Mucosa of rectum (tissue), 2 donors: ENCODE data around the gene TANGO6.

ENCODE experiments used
- H3K27ac ChIP-seq, 2 donors: one replicate each; pipeline ENCODE4 v1.7.0; 2013; ENCODE audit warnings: inconsistent platforms in 2 of 2, low read depth in 2 of 2, low read length in 2 of 2
- H3K27me3 ChIP-seq, 2 donors: one replicate each; pipeline ENCODE4 v1.7.0; 2013; ENCODE audit warnings: low read length in 2 of 2; ENCODE audit not compliant: control insufficient read depth in 2 of 2, insufficient read depth in 2 of 2
- H3K36me3 ChIP-seq, 2 donors: one replicate each; pipeline ENCODE4 v1.7.0; 2013; ENCODE audit warnings: low read length in 2 of 2; ENCODE audit not compliant: control insufficient read depth in 2 of 2, insufficient read depth in 2 of 2
- H3K4me1 ChIP-seq, 2 donors: one replicate each; pipeline ENCODE4 v1.7.0; 2013; ENCODE audit warnings: low read length in 2 of 2, mild to moderate bottlenecking in 1 of 2; ENCODE audit not compliant: control insufficient read depth in 2 of 2, insufficient read depth in 2 of 2
- H3K4me3 ChIP-seq, 2 donors: one replicate each; pipeline ENCODE4 v1.7.0; 2013; ENCODE audit warnings: low read length in 2 of 2
- H3K9ac ChIP-seq, 2 donors: one replicate each; pipeline ENCODE4 v1.7.0; 2013; ENCODE audit warnings: low read length in 2 of 2, low read depth in 1 of 2, mild to moderate bottlenecking in 1 of 2
- H3K9me3 ChIP-seq, 2 donors: one replicate each; pipeline ENCODE4 v1.7.0; 2013; ENCODE audit warnings: low read length in 2 of 2; ENCODE audit not compliant: control insufficient read depth in 2 of 2
- donor health status: healthy.
- donor health status: Normal muscosa, but diverticular disease.

TANGO6 gene

DNA sequence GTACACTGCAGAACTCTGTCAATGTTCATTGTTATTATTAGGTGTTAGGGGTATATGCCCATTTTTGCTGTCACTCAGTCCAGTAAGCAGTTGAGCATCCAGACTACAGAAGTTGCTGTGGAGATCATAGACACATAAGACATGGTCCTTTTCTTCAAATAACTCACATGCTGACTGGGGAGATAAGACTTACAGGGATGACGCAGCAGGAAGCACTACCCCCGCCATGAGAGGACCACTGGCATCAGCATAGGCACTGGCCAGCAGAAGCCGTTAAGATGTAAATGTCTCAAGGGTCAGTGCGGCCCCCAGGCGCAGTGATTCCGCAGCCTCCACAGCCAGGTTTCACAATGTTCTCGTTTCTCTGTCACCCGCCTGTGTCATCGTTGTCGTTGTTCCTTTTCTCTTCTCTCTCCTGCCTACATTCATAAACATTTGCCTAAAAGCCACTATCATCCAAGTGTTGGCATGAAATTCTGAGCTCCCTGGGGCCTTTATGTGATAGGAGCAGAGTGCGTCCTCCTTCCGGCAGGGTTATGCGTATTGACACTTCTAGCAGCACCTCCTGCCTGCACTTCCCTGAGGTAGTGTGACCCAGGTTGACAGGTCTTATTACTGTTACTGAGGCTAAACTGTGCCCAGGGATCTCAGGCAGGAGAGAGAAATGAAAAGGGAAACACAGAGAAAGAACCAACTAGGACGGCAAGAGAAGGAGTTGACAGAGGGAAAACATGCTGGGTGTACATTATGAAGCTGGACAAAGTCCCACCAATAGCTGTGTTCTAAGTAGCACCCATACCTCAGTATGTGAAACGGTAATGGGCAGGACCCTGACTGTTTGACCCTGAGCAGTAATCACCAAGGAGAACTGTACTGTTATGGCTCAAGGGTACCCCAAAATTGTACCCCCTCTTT, 17.9 kb downstream of the TANGO6 start:
- Histone ChIP-seq H3K36me3 (peaks cover 0 to 23% of the 10 kb centered on the region in 2 donors), H3K4me3 (no peak overlapping the region), H3K27me3 (no peaks in the 10 kb centered on the region), H3K27ac (no peak overlapping the region), H3K9ac (no peak overlapping the region), H3K4me1 (no peaks in the 10 kb centered on the region), H3K9me3 (no peaks in the 10 kb centered on the region)

DNA sequence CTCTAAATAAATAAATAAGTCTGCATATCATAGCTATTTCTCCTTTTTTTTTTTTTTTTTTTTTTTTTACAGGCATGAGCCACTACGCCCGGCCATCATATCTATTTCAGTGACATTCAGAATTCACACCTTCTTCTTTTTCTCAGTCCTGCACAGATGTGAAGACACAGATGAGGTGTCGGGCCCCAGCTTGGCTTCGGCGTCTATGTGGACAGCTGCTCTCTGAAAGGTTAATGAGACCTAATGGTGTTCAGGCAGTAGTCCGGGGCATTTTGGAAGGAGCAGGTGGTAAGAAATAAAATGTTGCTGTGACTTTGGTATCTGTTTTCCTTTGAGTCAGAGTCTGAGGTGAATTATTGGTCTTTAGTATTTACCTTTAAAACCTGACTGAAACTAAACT, 23.6 kb downstream of the TANGO6 start:
- Histone ChIP-seq H3K4me3 (no peak overlapping the region), H3K9me3 (no peaks in the 10 kb centered on the region), H3K9ac (no peak overlapping the region), H3K4me1 (no peaks in the 10 kb centered on the region), H3K27me3 (no peaks in the 10 kb centered on the region), H3K36me3 (peaks cover 0 to 10% of the 10 kb centered on the region in 2 donors), H3K27ac (no peak overlapping the region)

DNA sequence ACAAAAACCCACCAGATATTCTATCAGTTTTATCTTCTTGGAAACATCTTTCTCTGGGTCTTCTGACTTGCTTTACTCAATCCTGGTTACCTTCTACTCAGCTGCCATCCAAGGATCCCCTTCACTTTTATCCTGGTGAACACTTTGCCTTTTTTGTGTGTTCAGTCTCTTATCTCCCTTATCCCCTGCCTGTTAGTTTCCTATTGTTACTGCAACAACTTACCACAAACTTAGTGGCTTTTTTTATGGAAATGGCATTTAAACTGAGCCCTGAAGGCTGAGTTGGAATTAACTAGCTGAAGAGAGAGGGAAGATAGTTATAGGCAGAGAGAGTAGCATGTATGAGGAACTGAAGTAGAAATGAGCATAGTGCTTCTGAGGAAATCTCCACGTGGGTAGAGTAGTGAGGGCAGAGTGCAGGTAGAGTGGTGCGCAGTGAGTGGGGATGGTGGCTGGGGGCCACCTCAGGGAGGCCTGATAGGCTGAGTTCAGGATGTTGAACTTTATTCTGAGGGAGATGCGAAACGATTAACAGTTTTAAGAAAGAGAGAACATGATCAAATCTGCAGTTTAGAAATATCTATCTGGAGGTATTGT, 26.3 kb downstream of the TANGO6 start:
- Histone ChIP-seq H3K9me3 (no peaks in the 10 kb centered on the region), H3K36me3 (no peaks in the 10 kb centered on the region), H3K9ac (no peak overlapping the region), H3K4me3 (no peak overlapping the region), H3K27ac (no peak overlapping the region), H3K4me1 (no peaks in the 10 kb centered on the region), H3K27me3 (no peaks in the 10 kb centered on the region)

DNA sequence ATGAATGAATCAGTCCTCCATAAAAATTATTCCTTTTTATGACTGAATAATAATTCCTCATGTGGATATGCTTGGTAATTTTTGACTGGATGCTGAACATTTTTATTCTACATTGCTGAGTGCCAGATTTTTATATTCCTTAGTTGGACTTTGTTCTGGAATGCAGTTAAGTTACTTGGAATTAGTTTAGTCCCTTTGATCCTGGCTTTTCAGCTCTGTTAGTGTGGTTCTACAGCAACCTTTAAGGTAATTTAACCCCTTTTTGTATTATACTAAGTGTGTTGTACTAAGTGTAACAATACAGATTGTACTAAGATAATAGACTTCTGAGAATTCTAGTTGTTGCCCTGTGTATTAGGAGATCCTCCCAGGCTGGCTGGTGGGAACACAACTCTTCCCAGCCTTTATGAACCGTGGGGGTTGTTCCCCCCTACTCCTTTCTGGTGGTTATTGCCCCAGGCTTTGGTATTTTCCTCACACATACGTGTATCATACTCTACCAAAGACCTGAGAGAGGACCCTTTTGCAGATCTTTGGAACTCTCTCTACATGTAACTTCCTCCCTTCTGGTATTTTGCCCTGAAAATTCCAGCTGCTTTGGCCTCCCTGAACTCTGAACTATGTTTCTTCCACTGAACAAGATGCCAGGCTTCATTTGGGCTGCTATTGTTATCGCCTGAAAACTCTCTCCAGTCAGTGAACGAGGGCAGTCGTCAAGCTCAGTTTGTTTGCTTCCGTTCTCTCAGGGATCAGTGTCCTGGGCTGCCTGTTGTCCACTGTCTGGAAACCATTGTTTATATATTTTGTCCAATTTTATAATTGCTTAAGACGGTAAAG, 30.5 kb downstream of the TANGO6 start:
- H3K4me1 ChIP-seq: no peaks in the 10 kb centered on the region
- no peak overlapping the region for H3K9ac ChIP-seq
- H3K9me3 ChIP-seq: no peaks in the 10 kb centered on the region
- no peak overlapping the region for H3K4me3 ChIP-seq
- H3K27ac ChIP-seq: peak overlapping the region in 1 of 2 donors; percentile 32
- peaks cover 0 to 2% of the 10 kb centered on the region in 2 donors for H3K36me3 ChIP-seq
- no peaks in the 10 kb centered on the region for H3K27me3 ChIP-seq

DNA sequence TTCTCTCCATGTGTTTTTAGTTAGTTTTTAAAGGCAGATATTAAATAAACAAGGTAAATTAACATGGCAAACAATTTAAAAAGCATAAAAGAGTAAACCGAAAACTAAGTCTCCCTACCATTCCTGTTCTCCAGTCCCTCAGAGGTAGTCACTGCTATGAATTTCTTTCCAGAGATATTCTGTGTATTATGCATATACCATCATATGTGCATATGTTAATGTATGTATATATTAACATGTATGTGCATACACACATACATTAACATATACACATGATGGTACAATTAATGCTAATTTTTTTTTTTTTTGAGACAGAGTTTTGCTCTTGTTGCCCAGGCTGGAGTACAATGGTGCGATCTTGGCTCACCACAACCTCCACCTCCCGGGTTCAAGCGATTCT, 32.5 kb downstream of the TANGO6 start:
- Histone ChIP-seq H3K36me3 (peaks cover 0 to 9% of the 10 kb centered on the region in 2 donors), H3K27me3 (no peaks in the 10 kb centered on the region), H3K27ac (no peak overlapping the region), H3K4me3 (no peak overlapping the region), H3K9ac (no peak overlapping the region), H3K4me1 (no peaks in the 10 kb centered on the region), H3K9me3 (no peaks in the 10 kb centered on the region)

DNA sequence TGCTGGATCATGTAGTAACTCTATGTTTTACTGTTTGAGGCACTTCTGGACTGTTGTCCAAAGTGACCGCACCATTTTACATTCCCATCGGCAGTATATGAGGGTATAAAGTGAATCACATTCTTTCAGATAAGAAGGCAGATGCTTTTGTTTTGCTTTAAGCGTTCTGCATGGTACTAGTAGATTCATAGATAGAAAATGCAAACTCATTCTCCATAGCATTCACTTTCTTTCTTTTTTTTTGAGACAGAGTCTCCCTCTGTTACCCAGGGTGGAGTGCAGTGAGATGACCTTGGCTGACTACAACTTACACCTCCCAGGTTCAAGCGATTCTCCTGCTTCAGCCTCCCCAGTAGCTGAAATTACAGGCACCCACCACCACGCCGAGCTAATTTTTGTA, 40.4 kb downstream of the TANGO6 start:
- no peak overlapping the region for H3K27ac ChIP-seq
- H3K27me3 ChIP-seq: no peaks in the 10 kb centered on the region
- H3K36me3 ChIP-seq: peaks cover 0 to 9% of the 10 kb centered on the region in 2 donors
- no peaks in the 10 kb centered on the region for H3K4me1 ChIP-seq
- no peak overlapping the region for H3K4me3 ChIP-seq
- no peaks in the 10 kb centered on the region for H3K9me3 ChIP-seq
- H3K9ac ChIP-seq: no peak overlapping the region

DNA sequence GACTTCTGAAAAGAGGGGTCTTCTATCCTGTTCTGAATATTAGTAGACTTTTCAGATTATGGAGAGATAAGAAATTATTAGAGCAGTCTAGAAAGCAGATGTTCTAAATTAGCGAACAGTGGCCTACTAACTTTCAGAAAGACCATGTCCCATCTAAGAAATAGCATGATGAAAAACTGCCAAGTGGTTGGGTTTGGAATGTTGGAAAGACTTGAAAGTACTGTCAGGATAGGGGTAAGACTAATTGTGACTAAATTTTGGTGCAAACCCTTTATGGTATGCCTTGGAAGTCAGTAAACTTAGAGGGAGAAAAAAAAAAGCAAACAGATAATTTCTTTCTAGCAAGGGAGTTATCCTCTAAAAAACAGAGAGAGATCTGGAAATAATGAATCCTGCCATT, 41.1 kb downstream of the TANGO6 start:
- Histone ChIP-seq H3K9ac (no peak overlapping the region), H3K27ac (no peak overlapping the region), H3K9me3 (no peaks in the 10 kb centered on the region), H3K36me3 (peaks cover 0 to 7% of the 10 kb centered on the region in 2 donors), H3K4me3 (no peak overlapping the region), H3K27me3 (no peaks in the 10 kb centered on the region), H3K4me1 (no peaks in the 10 kb centered on the region)

DNA sequence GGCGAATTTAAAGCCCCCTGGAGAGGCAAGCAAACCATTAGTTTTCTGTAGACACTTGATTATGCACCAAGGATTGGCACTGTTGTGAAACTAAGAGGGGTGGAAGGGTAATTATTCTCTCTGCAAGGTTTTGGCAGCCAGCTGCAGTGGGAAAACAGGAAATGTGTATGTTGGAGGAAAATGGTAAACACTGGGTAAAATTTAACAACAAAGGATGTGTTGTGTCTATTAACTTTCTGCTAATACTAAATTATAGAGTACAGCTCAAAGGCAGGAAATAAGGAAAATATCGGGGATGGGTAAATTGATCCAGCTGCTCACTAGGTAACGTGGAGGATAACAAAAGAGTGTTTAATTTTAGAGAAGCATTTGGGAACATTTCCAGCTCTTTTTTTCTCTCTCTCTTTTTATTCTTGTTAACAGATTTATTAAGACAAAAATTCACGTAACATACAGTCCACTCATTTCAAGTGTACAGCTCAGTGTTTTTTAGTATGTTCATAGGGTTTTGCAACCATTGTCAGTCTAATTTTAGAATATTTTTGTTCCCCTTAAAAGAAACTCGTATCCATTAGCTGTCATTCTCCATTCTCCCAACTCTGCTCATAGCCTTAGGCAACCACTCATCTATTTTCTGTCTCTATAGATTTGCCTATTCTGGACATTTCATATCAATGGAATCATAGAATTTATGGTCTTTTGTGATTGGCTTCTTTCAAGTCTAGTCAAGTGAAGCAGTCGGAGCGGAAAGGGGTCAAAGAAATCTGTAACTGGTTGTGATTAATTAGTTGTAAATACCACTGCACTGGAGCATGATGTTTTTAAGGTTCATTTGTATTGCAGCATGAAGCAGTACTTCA, 41.8 kb downstream of the TANGO6 start:
- peaks cover 0 to 7% of the 10 kb centered on the region in 2 donors for H3K36me3 ChIP-seq
- H3K9me3 ChIP-seq: no peaks in the 10 kb centered on the region
- no peaks in the 10 kb centered on the region for H3K27me3 ChIP-seq
- H3K27ac ChIP-seq: no peak overlapping the region
- H3K9ac ChIP-seq: no peak overlapping the region
- H3K4me3 ChIP-seq: no peak overlapping the region
- no peaks in the 10 kb centered on the region for H3K4me1 ChIP-seq

DNA sequence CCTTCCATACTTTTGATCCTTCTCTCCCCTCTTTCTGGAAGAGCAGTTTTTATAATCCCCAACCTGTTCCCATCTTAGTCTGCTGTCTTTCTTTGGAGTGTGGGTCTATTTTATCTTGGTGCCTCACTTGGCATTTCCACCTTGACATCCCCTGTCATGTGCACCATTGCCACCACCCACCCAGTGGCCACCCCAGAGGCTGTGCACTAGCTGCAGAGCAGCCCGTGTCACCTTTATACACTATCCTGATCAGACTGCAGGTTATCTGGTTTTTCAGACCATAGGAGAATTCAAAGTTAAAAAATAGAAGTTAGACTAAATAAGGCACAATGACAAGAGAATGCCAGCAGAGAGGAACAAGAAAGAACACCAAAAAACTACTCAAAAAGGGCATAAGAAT, 43.8 kb downstream of the TANGO6 start:
- H3K4me1 ChIP-seq: no peaks in the 10 kb centered on the region
- H3K27me3 ChIP-seq: no peaks in the 10 kb centered on the region
- no peak overlapping the region for H3K27ac ChIP-seq
- H3K9me3 ChIP-seq: no peaks in the 10 kb centered on the region
- no peak overlapping the region for H3K4me3 ChIP-seq
- no peaks in the 10 kb centered on the region for H3K36me3 ChIP-seq
- H3K9ac ChIP-seq: no peak overlapping the region
